ENCODE data around the gene CTSL. TPM values are rescaled to one million over a fixed set of nuclear protein-coding genes. Genes with fewer than 3 reads are reported as not detected.

The CTSL gene
- total and polyA plus RNA-seq, 2 of the 13 experiments (the other 11 are each of a cell fraction or from before 2014, with no cell fraction given): 78.1 to 113 TPM

- no peak for TF ChIP-seq TBL1XR1 (IDR thresholded peaks at IDR 0.05; ENCODE audit: borderline replicate concordance, low read length, partially characterized antibody)
- TF ChIP-seq NR2F2 (IDR thresholded peaks at IDR 0.05; ENCODE audit: borderline replicate concordance, low read depth): no peak
- no peak; the same call in 1 of the 2 replicates for TF ChIP-seq ZNF275 (CRISPR knock-in tag; IDR thresholded peaks at IDR 0.05; ENCODE audit: borderline replicate concordance)
- TF ChIP-seq SIX1 (CRISPR knock-in tag; IDR thresholded peaks at IDR 0.05; ENCODE audit: borderline replicate concordance): no peak
- TF ChIP-seq ZFX (CRISPR knock-in tag; IDR thresholded peaks at IDR 0.05; ENCODE audit: low read depth): peak; percentile 99
- TF ChIP-seq ZFP41 (CRISPR knock-in tag; IDR thresholded peaks at IDR 0.05; ENCODE audit: borderline replicate concordance): 0 out of 2 replicates have a peak, but pooled peaks have one; percentile 43
- no peak for TF ChIP-seq RBM22 (optimal IDR thresholded peaks at IDR 0.05; ENCODE audit: low read length)
- TF ChIP-seq ZNF468 (CRISPR knock-in tag; IDR thresholded peaks at IDR 0.05): 0 out of 2 replicates have a peak, but pooled peaks have one; percentile 91
- TF ChIP-seq ZNF556 (CRISPR knock-in tag; IDR thresholded peaks at IDR 0.05; ENCODE audit: borderline replicate concordance): peak; percentile 64; the same call in 1 of the 2 replicates
- TF ChIP-seq ZGPAT (CRISPR knock-in tag; IDR thresholded peaks at IDR 0.05): peak; percentile 87
- no peak for TF ChIP-seq ZNF75D (CRISPR knock-in tag; IDR thresholded peaks at IDR 0.05; ENCODE audit: borderline replicate concordance)
- no peak for TF ChIP-seq NR0B2 (CRISPR knock-in tag; IDR thresholded peaks at IDR 0.05)
- TF ChIP-seq ZBTB8A (CRISPR knock-in tag; IDR thresholded peaks at IDR 0.05; ENCODE audit: borderline replicate concordance, low read depth): peak; percentile 74; the same call in 1 of the 2 replicates
- TF ChIP-seq THAP7 (CRISPR knock-in tag; IDR thresholded peaks at IDR 0.05): peak; percentile 56; the same call in 1 of the 2 replicates
- 0 out of 2 replicates have a peak, but pooled peaks have one; percentile 43 for TF ChIP-seq IRF2 (CRISPR knock-in tag; IDR thresholded peaks at IDR 0.05)
- TF ChIP-seq ATF7-NPFF (CRISPR knock-in tag; IDR thresholded peaks at IDR 0.05; ENCODE audit: low read depth): peak; percentile 90; the same call in 1 of the 2 replicates
- no peak for TF ChIP-seq ZNF850 (CRISPR knock-in tag; conservative IDR thresholded peaks at IDR 0.05)
- peak; percentile 82 for TF ChIP-seq DRAP1 (CRISPR knock-in tag; IDR thresholded peaks at IDR 0.05)
- TF ChIP-seq IRF9 (CRISPR knock-in tag; IDR thresholded peaks at IDR 0.05; ENCODE audit: borderline replicate concordance): peak; percentile 86
- TF ChIP-seq TCF7L2 (IDR thresholded peaks at IDR 0.05; ENCODE audit: low read depth, low read length): no peak
Observed at GRCh38 chr9:87725900-87726709, at the start of gene CTSL (continued).
